ENCODE results near the gene PTPRG. TPM values are rescaled to one million over a fixed set of nuclear protein-coding genes. Genes with fewer than 3 reads are reported as not detected.
"Not testable (repeated sequence)": the region's sequence is repeated elsewhere in the genome, so short reads cannot be mapped to it uniquely, and the experiment has no call there.

PTPRG gene
- total RNA-seq, 4 donors from 2014 or later = 21.1 to 54.2 (median 30.6) TPM

DNA sequence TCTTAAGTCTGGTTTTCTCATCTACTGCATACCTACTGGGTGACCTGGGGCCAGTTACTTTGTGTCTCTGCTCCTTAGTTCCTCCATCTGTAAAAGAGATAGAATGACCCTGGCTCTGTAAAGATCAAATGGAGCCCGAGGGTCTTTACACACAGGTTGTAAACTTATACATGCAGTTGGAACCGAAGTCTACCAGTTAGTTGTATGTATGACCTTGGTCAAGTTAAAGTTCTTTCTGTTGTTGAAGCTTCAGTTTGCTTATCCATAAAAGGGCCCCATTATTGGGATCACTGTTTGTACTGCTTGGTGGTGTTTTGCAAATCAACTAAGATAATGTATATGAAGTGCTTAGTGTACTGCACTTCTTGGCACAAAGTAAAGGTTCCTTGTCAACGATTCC lies 186.9 kb downstream of the PTPRG start:
- no peak for ATAC-seq
- H3K36me3 ChIP-seq = no peaks in the 10 kb centered on the region
- in situ Hi-C loops (cut with MboI; ENCODE audit: low sequenced_read_pairs in 4 of 4) = no loop called here
- no peak overlapping the region for H3K27ac ChIP-seq
- no peaks in the 10 kb centered on the region for H3K9me3 ChIP-seq
- H3K4me1 ChIP-seq = peaks cover 20 to 23% of the 10 kb centered on the region in 2 donors
- H3K27me3 ChIP-seq = no peaks in the 10 kb centered on the region
- TF ChIP-seq POLR2A (IDR thresholded peaks at IDR 0.05) = no peak
- TF ChIP-seq, protein P1, sequence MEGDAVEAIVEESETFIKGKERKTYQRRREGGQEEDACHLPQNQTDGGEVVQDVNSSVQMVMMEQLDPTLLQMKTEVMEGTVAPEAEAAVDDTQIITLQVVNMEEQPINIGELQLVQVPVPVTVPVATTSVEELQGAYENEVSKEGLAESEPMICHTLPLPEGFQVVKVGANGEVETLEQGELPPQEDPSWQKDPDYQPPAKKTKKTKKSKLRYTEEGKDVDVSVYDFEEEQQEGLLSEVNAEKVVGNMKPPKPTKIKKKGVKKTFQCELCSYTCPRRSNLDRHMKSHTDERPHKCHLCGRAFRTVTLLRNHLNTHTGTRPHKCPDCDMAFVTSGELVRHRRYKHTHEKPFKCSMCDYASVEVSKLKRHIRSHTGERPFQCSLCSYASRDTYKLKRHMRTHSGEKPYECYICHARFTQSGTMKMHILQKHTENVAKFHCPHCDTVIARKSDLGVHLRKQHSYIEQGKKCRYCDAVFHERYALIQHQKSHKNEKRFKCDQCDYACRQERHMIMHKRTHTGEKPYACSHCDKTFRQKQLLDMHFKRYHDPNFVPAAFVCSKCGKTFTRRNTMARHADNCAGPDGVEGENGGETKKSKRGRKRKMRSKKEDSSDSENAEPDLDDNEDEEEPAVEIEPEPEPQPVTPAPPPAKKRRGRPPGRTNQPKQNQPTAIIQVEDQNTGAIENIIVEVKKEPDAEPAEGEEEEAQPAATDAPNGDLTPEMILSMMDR (IDR thresholded peaks at IDR 0.05 in 4 of 5, conservative IDR thresholded peaks at IDR 0.05 in 1 of 5) = no peak
- no peak overlapping the region for H3K4me3 ChIP-seq
- intact Hi-C loops (cut with DNase I; ENCODE audit: low total_unique reads) = no loop called here
- DNase-seq = no peak

DNA sequence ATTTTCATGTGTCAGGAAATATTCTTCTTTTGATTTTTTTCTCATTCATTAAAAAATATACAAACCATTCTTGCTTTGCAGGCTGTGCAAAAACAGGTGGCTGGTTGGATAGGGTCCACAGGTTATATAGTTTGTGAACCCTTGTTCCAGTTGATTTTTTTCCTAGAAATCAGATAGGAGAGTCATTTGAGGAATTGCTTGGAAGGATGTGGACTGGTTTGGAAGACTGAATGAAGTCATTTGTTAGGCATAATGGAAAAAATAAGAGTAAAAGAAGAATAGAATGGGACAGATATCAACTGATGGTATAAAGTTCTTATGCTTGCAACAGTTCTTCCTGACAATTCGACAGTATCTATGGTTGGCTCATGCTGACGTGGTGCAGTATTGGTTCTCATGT lies 189.4 kb downstream of the PTPRG start:
- intact Hi-C loops (cut with DNase I; ENCODE audit: low total_unique reads) = no loop called here
- Histone ChIP-seq H3K4me3 (no peak overlapping the region), H3K27me3 (no peaks in the 10 kb centered on the region), H3K36me3 (no peaks in the 10 kb centered on the region), H3K9me3 (no peaks in the 10 kb centered on the region), H3K4me1 (peaks cover 20 to 22% of the 10 kb centered on the region in 2 donors), H3K27ac (no peak overlapping the region)
- DNase-seq (no peak), ATAC-seq (no peak)
- in situ Hi-C loops (cut with MboI; ENCODE audit: low sequenced_read_pairs in 4 of 4) = no loop called here
- TF ChIP-seq, protein P1 (IDR thresholded peaks at IDR 0.05 in 4 of 5, conservative IDR thresholded peaks at IDR 0.05 in 1 of 5) = no peak
- TF ChIP-seq POLR2A (IDR thresholded peaks at IDR 0.05) = no peak

DNA sequence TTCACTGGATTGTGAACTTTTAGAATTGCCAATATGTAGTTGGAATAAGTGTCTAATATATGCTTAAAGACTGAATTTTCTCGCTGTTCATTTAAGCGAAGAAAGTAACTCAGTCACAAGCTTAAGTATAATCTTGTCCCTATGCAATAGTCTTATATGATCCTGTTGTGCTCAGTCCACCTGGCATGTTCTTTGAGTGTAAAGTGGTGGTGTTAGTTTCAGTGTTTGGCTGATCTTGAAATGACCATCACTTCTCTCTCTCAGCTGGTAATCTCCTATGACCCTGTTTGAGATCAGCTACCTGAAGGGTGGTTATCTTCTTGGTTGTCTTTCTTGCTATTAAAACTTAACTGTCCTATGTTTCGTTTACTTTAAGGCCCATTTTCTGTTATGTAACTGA lies 197.5 kb downstream of the PTPRG start:
- Histone ChIP-seq H3K9me3 (no peaks in the 10 kb centered on the region), H3K4me1 (peaks cover 24 to 29% of the 10 kb centered on the region in 2 donors), H3K27ac (peak overlapping the region in 1 of 4 donors; percentile 50), H3K27me3 (no peaks in the 10 kb centered on the region), H3K4me3 (no peak overlapping the region), H3K36me3 (no peaks in the 10 kb centered on the region)
- DNase-seq (no peak), ATAC-seq (peak; percentile 74 to 76)
- intact Hi-C loops (cut with DNase I; ENCODE audit: low total_unique reads) = no loop called here
- TF ChIP-seq, protein P1 (IDR thresholded peaks at IDR 0.05 in 4 of 5, conservative IDR thresholded peaks at IDR 0.05 in 1 of 5) = no peak
- TF ChIP-seq POLR2A (IDR thresholded peaks at IDR 0.05) = no peak
- in situ Hi-C loops (cut with MboI; ENCODE audit: low sequenced_read_pairs in 4 of 4) = no loop called here

DNA sequence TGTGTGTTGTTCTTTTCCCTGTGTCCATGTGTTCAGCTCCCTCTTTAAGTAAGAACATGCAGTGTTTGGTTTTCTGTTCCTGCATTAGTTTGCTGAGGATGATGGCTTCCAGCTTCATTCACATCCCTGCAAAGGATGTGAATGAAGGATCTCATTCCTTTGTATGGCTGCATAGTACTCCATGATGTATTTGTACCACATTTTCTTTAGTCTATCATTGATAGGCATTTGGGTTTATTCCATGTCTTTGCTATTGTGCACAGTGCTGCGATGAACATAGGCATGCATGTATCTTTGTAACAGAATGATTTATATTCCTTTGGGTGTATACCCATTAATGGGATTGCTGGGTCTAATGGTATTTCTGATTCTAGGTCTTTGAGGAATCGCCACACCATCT lies 199.4 kb downstream of the PTPRG start:
- H3K9me3 ChIP-seq; H3K36me3 ChIP-seq; in situ Hi-C loops (cut with MboI; ENCODE audit: low sequenced_read_pairs in 4 of 4); H3K27ac ChIP-seq; intact Hi-C loops (cut with DNase I; ENCODE audit: low total_unique reads); H3K27me3 ChIP-seq; H3K4me3 ChIP-seq; DNase-seq; ATAC-seq: not testable (repeated sequence)
- H3K4me1 ChIP-seq = peaks cover 13 to 21% of the 10 kb centered on the region in 2 donors

DNA sequence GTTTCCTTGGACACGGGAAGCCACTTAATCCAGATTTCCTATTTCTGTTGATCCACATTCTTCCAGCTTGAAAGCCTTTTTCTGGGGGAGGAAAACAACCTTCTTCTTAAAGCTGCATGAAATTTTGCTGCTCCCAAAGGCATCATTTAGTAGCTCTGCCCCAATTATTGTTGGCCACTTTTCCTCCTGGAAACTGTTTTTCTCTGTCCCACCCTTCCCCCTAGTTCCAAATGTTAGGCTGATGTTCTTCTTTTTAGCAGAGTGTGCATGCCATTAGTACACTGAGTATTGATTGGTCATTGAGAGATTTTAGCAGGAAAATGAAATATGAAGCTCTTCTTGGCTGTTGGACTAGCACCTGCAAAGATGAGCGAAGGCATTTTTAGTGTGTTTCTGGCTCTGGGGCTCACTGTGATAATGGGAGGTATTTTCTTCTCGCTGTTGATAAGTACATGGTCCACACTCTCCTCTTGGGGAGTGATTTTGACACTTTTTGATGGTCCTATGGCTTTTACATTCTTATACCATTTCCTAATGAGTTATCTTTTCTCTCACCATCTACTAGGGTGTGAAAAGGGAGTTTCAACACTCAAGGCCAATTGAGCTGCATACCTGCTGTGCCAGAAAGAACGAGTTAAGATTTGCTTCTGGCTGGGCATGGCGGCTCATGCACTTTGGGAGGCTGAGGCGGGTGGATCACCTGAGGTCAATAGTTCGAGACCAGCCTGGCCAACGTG lies 200.5 kb downstream of the PTPRG start:
- ATAC-seq = peak; percentile 45
- no peaks in the 10 kb centered on the region for H3K27me3 ChIP-seq
- H3K4me3 ChIP-seq = no peak overlapping the region
- H3K27ac ChIP-seq = peak overlapping the region in 1 of 4 donors; percentile 30
- H3K9me3 ChIP-seq = no peaks in the 10 kb centered on the region
- intact Hi-C loops (cut with DNase I; ENCODE audit: low total_unique reads) (no loop called here), in situ Hi-C loops (cut with MboI; ENCODE audit: low sequenced_read_pairs in 4 of 4) (no loop called here)
- DNase-seq = no peak
- TF ChIP-seq POLR2A (IDR thresholded peaks at IDR 0.05) = no peak
- TF ChIP-seq, protein P1 (IDR thresholded peaks at IDR 0.05 in 4 of 5, conservative IDR thresholded peaks at IDR 0.05 in 1 of 5) = no peak
- no peaks in the 10 kb centered on the region for H3K36me3 ChIP-seq
- peaks cover 9 to 25% of the 10 kb centered on the region in 2 donors for H3K4me1 ChIP-seq
